Smooth muscle cell (in vitro differentiated cells): Measurements from ENCODE around the gene CCDC171. TPM values are rescaled to one million over a fixed set of nuclear protein-coding genes. Genes with fewer than 3 reads are reported as not detected.

Experiments
- DNase-seq: peaks from one replicate; lab custom pipeline; 2025; ENCODE audit not compliant: unreplicated experiment; lab: John Stamatoyannopoulos, UW
- H2AFZ ChIP-seq: fragments of 200-600 bp; sonication (generic); 2 replicates; pipeline ENCODE4 v1.6.0; 2016; ENCODE audit warnings: antibody characterized with exemption, low read depth, mild to moderate bottlenecking
- H3F3A ChIP-seq: fragments of 200-600 bp; sonication (generic); 2 replicates; pipeline ENCODE4 v1.6.0; 2017; ENCODE audit warnings: antibody characterized with exemption, low read depth
- H3K27ac ChIP-seq: fragments of 200-600 bp; sonication (generic); 2 replicates; pipeline ENCODE4 v1.5.1; 2016; ENCODE audit warnings: low read depth, mild to moderate bottlenecking
- H3K27me3 ChIP-seq: fragments of 200-600 bp; sonication (generic); 2 replicates; pipeline ENCODE4 v1.6.1; 2016; ENCODE audit warnings: low read depth, mild to moderate bottlenecking
- H3K36me3 ChIP-seq: fragments of 200-600 bp; sonication (generic); 2 replicates; pipeline ENCODE4 v1.5.1; 2016; ENCODE audit warnings: low read depth
- H3K4me1 ChIP-seq: fragments of 200-600 bp; sonication (generic); 2 replicates; pipeline ENCODE4 v1.5.1; 2016; ENCODE audit warnings: low read depth
- H3K4me2 ChIP-seq: fragments of 200-600 bp; sonication (generic); 2 replicates; pipeline ENCODE4 v1.6.0; 2016; ENCODE audit warnings: mild to moderate bottlenecking
- H3K4me3 ChIP-seq: fragments of 200-600 bp; sonication (generic); 2 replicates; pipeline ENCODE4 v1.5.1; 2016; ENCODE audit warnings: mild to moderate bottlenecking
- H3K79me2 ChIP-seq: fragments of 200-600 bp; sonication (generic); 2 replicates; pipeline ENCODE4 v1.6.0; 2016; ENCODE audit warnings: low read depth, mild to moderate bottlenecking
- H3K9ac ChIP-seq: fragments of 200-600 bp; sonication (generic); 2 replicates; pipeline ENCODE4 v1.6.0; 2016; ENCODE audit warnings: low read depth
- H3K9me3 ChIP-seq: fragments of 200-600 bp; sonication (generic); replicated peaks from 2 replicates; pipeline ENCODE4 v1.5.1; 2016; ENCODE audit warnings: low read depth
- H4K20me1 ChIP-seq: fragments of 200-600 bp; sonication (generic); 2 replicates; pipeline ENCODE4 v1.6.0; 2016; ENCODE audit warnings: low read depth
- WGBS: methylation state at CpG from one replicate; pipeline ENCODE4 v1.1.7; 2016; ENCODE audit warnings: low lambda C conversion rate; 5-methylcytosine and 5-hydroxymethylcytosine counted together
- polyA plus RNA-seq: library from polyadenylated mRNA; unstranded; fragments of >200 nt; fragmentation: Nextera tagmentation; extraction: Ambion mirVana; gene quantifications from 2 replicates; pipeline ENCODE4 v1.2.1, GENCODE V29; 2016
- total RNA-seq: library from RNA; depleted of rRNA; stranded (reverse); fragments of >200 nt; gene quantifications from 2 replicates; pipeline ENCODE4 v1.2.3, GENCODE V29; 2014
- TF ChIP-seq, protein P1 (sequence below): fragments of 200-600 bp; sonication (generic); IDR thresholded peaks from 2 replicates; pipeline ENCODE4 v1.5.1; 2017; ENCODE audit warnings: borderline replicate concordance, mild to moderate bottlenecking, antibody characterized with exemption; ENCODE audit not compliant: insufficient read depth, poor library complexity, severe bottlenecking

The CCDC171 gene
- total and polyA plus RNA-seq, 2 experiments from 2014 or later = 0.46 to 2.3 TPM

DNA sequence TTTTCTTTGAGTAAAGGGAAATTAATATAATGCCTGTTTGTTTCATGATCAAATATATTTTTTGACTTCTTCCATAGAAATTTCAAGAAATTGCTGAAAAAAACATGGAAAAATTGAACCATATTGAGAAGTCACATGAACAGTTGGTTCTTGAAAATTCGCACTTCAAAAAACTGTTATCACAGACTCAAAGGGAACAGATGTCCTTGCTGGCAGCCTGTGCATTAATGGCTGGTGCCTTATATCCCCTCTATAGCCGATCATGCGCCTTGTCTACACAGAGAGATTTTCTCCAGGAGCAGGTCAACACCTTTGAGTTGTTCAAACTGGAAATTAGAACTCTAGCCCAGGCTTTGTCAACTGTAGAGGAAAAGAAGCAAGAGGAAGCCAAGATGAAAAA is 191.4 kb downstream of the CCDC171 start:
- no peak for DNase-seq
- no peak overlapping the region for H3K4me2 ChIP-seq
- no peaks in the 10 kb centered on the region for H4K20me1 ChIP-seq
- no peaks in the 10 kb centered on the region for H3F3A ChIP-seq
- no peaks in the 10 kb centered on the region for H3K4me1 ChIP-seq
- H3K4me3 ChIP-seq = no peak overlapping the region
- no peaks in the 10 kb centered on the region for H3K27me3 ChIP-seq
- H3K36me3 ChIP-seq = no peaks in the 10 kb centered on the region
- WGBS = 96% methylated on average over 3 of the region's 3 CpGs
- no peak overlapping the region for H3K9ac ChIP-seq
- TF ChIP-seq, protein P1, sequence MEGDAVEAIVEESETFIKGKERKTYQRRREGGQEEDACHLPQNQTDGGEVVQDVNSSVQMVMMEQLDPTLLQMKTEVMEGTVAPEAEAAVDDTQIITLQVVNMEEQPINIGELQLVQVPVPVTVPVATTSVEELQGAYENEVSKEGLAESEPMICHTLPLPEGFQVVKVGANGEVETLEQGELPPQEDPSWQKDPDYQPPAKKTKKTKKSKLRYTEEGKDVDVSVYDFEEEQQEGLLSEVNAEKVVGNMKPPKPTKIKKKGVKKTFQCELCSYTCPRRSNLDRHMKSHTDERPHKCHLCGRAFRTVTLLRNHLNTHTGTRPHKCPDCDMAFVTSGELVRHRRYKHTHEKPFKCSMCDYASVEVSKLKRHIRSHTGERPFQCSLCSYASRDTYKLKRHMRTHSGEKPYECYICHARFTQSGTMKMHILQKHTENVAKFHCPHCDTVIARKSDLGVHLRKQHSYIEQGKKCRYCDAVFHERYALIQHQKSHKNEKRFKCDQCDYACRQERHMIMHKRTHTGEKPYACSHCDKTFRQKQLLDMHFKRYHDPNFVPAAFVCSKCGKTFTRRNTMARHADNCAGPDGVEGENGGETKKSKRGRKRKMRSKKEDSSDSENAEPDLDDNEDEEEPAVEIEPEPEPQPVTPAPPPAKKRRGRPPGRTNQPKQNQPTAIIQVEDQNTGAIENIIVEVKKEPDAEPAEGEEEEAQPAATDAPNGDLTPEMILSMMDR = no peak
- no peaks in the 10 kb centered on the region for H3K9me3 ChIP-seq
- no peaks in the 10 kb centered on the region for H3K79me2 ChIP-seq
- H2AFZ ChIP-seq = no peak overlapping the region
- H3K27ac ChIP-seq = no peak overlapping the region

DNA sequence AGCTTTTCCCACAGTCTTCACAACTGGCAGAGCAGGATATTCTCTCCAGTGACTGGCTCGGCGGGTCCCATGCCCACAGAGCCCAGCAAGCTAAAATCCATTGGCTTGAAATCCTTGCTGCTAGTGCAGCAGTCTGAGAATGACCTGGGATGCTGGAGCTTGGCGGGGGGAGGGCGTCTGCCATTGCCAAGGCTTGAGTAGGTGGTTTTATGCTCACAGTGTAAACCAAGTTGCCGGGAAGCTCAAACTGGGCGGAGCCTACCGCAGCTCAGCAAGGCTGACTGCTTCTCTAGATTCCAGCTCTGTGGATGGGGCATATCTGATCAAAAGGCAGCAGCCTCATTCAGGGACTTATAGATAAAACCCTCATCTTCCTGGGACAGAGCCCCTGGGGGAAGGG is 194.1 kb downstream of the CCDC171 start:
- H3K4me3 ChIP-seq = no peak overlapping the region
- no peaks in the 10 kb centered on the region for H3K36me3 ChIP-seq
- no peak overlapping the region for H3K4me2 ChIP-seq
- no peaks in the 10 kb centered on the region for H3K27me3 ChIP-seq
- no peaks in the 10 kb centered on the region for H3F3A ChIP-seq
- no peaks in the 10 kb centered on the region for H3K9me3 ChIP-seq
- H3K79me2 ChIP-seq = no peaks in the 10 kb centered on the region
- H3K27ac ChIP-seq = no peak overlapping the region
- no peak overlapping the region for H3K9ac ChIP-seq
- no peak for DNase-seq
- TF ChIP-seq, protein P1 = no peak
- no peak overlapping the region for H2AFZ ChIP-seq
- WGBS = 70% methylated on average over 7 of the region's 7 CpGs
- H4K20me1 ChIP-seq = no peaks in the 10 kb centered on the region
- H3K4me1 ChIP-seq = no peaks in the 10 kb centered on the region

DNA sequence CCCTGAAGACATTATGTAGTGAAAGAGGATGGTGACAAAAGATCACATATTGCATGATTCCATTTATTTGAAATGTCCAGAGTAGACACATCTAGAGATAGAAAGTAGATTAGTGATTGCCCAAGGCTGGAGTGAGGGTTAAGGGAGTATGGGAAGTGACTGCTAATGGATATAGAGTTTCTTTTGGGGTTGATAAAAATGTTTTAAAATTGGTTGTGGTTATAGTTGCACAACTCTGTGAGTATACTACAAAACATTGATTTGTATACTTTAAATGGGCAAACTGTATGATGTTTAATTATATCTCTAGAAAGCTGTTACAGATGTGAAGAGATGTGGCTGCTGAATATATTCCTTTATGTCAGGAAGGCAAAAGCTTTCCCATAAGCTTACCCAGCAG is 202.8 kb downstream of the CCDC171 start:
- Histone ChIP-seq H2AFZ (no peak overlapping the region), H3K79me2 (no peaks in the 10 kb centered on the region), H3F3A (no peaks in the 10 kb centered on the region), H3K9ac (no peak overlapping the region), H3K4me3 (no peak overlapping the region), H3K9me3 (no peaks in the 10 kb centered on the region), H4K20me1 (no peaks in the 10 kb centered on the region), H3K27me3 (no peaks in the 10 kb centered on the region), H3K27ac (no peak overlapping the region), H3K4me1 (no peaks in the 10 kb centered on the region), H3K4me2 (no peak overlapping the region), H3K36me3 (no peaks in the 10 kb centered on the region)
- no peak for DNase-seq
- TF ChIP-seq, protein P1 = no peak

DNA sequence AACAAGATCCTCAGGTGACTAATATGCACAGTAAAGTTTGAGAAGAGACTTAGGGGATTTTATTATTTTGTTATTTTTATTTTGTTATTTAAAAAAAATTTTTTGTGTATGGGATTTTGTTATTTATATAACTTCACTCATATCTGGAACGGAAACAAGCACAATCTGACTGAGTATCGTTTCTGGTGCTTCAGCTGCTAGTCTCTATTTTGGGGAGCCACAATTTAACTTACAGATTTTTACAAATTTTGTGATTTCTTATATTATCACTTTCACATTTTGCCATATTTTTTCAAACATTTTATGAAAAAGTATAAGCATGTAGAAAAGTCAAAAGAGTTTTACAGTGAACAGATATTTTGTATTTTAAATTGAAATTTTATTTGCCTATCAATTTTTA is 208.7 kb downstream of the CCDC171 start:
- Histone ChIP-seq H3K4me2 (no peak overlapping the region), H2AFZ (no peak overlapping the region), H3K36me3 (no peaks in the 10 kb centered on the region), H3K79me2 (no peaks in the 10 kb centered on the region), H3K4me1 (no peaks in the 10 kb centered on the region), H4K20me1 (no peaks in the 10 kb centered on the region), H3K9ac (no peak overlapping the region), H3F3A (no peaks in the 10 kb centered on the region), H3K4me3 (no peak overlapping the region), H3K27me3 (no peaks in the 10 kb centered on the region), H3K27ac (no peak overlapping the region), H3K9me3 (no peaks in the 10 kb centered on the region)
- 98% methylated on average over 2 of the region's 2 CpGs for WGBS
- DNase-seq = no peak
- TF ChIP-seq, protein P1 = no peak
